Measurements from ENCODE around the gene SUPT3H. TPM values are rescaled to one million over a fixed set of nuclear protein-coding genes. Genes with fewer than 3 reads are reported as not detected.
A peak's percentile ranks its signal among the peaks of the same experiment; 100 is the strongest.

The SUPT3H gene
- total RNA-seq, 1 donor from 2014 or later, result 16.0 TPM

DNA sequence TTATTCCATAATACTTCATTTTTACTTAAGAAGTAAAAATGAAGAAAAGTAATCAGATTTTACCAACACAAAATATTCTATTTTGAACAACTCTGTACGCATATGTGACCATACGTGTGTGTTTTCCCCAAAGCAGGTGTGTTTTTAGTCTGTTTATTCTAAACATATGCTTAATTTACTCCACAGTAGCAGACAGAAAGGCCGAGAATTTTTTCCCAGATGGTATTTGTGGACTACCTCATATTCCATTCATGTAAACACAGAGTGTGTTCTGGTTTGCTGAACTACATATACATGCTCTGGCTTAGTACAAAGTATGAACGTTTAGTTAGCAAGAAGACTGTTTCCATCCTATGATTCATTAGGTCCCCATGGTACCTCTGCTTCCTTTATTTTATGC lies 282.9 kb downstream of the SUPT3H start:
- TF ChIP-seq, protein P1, sequence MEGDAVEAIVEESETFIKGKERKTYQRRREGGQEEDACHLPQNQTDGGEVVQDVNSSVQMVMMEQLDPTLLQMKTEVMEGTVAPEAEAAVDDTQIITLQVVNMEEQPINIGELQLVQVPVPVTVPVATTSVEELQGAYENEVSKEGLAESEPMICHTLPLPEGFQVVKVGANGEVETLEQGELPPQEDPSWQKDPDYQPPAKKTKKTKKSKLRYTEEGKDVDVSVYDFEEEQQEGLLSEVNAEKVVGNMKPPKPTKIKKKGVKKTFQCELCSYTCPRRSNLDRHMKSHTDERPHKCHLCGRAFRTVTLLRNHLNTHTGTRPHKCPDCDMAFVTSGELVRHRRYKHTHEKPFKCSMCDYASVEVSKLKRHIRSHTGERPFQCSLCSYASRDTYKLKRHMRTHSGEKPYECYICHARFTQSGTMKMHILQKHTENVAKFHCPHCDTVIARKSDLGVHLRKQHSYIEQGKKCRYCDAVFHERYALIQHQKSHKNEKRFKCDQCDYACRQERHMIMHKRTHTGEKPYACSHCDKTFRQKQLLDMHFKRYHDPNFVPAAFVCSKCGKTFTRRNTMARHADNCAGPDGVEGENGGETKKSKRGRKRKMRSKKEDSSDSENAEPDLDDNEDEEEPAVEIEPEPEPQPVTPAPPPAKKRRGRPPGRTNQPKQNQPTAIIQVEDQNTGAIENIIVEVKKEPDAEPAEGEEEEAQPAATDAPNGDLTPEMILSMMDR (IDR thresholded peaks at IDR 0.05; ENCODE audit: partially characterized antibody, unreplicated experiment), result no peak
- DNase-seq, result no peak
- peaks cover 5% of the 10 kb centered on the region for H3K4me1 Mint-ChIP-seq (ENCODE audit: low read depth, unreplicated experiment)
- peaks cover 2% of the 10 kb centered on the region for H3K27me3 Mint-ChIP-seq (ENCODE audit: unreplicated experiment)
- H3K4me3 Mint-ChIP-seq (ENCODE audit: unreplicated experiment), result no peak overlapping the region
- H3K9me3 Mint-ChIP-seq (ENCODE audit: unreplicated experiment), result no peaks in the 10 kb centered on the region
- H3K27ac Mint-ChIP-seq (ENCODE audit: unreplicated experiment), result no peak overlapping the region
- H3K36me3 Mint-ChIP-seq (ENCODE audit: unreplicated experiment), result no peaks in the 10 kb centered on the region

DNA sequence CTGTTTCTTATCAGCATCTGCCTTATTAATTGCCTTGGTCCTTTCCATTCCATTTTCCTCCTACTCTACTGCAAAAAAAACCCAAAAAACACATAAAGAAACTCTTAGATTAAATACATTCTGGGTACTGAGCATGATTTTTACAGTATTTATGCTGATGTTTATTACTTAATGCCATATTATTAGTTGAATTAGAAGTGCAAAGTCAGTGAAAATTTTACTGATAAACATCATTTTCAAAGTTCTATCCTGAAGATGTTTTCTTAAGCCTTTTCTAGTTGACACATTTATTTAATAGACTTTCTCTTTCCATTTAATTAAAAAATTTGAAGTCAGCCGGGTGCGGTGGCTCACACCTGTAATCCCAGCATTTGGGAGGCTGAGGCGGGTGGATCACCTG lies 285.6 kb downstream of the SUPT3H start:
- no peaks in the 10 kb centered on the region for H3K9me3 Mint-ChIP-seq (ENCODE audit: unreplicated experiment)
- no peak for DNase-seq
- TF ChIP-seq, protein P1 (IDR thresholded peaks at IDR 0.05; ENCODE audit: partially characterized antibody, unreplicated experiment), result no peak
- H3K4me3 Mint-ChIP-seq (ENCODE audit: unreplicated experiment), result no peak overlapping the region
- no peaks in the 10 kb centered on the region for H3K27me3 Mint-ChIP-seq (ENCODE audit: unreplicated experiment)
- H3K27ac Mint-ChIP-seq (ENCODE audit: unreplicated experiment), result no peak overlapping the region
- no peaks in the 10 kb centered on the region for H3K36me3 Mint-ChIP-seq (ENCODE audit: unreplicated experiment)
- H3K4me1 Mint-ChIP-seq (ENCODE audit: low read depth, unreplicated experiment), result peaks cover 5% of the 10 kb centered on the region

DNA sequence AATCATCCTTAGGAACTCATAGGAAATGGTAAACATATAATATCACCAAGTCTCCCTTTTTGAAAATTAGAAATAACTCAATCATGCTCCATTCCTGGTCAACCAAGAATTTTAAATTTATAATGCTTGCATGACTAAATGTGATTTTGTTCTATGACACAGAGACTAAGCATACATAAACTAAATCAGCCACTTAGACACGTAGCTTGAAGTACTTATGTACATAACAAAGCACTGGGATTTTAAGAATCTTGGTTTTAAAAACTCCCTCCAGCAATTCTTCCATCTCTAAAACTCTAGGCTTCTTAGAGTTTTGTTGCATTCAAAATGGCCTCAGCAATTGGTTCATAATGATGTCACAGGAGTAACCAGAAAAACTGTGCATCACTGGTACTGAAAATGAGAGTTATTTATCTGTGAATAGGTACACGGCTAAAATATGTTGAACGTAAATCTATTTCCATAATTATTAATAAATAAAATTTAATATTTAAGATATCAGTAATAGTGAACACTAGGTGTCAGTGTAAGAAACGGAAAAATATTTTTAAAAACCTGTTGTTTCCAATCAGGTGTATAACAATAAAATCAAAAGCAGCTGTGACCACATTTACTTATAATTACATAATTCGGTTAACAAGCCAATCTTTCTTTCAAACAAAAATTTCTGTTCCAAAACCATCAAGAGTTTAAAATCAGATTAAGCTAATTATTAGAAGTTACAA lies 291.2 kb downstream of the SUPT3H start:
- TF ChIP-seq, protein P1 (IDR thresholded peaks at IDR 0.05; ENCODE audit: partially characterized antibody, unreplicated experiment), result peak; percentile 13
- H3K27me3 Mint-ChIP-seq (ENCODE audit: unreplicated experiment), result no peaks in the 10 kb centered on the region
- H3K9me3 Mint-ChIP-seq (ENCODE audit: unreplicated experiment), result no peaks in the 10 kb centered on the region
- H3K27ac Mint-ChIP-seq (ENCODE audit: unreplicated experiment), result no peak overlapping the region
- no peaks in the 10 kb centered on the region for H3K4me1 Mint-ChIP-seq (ENCODE audit: low read depth, unreplicated experiment)
- no peak overlapping the region for H3K4me3 Mint-ChIP-seq (ENCODE audit: unreplicated experiment)
- H3K36me3 Mint-ChIP-seq (ENCODE audit: unreplicated experiment), result no peaks in the 10 kb centered on the region
- no peak for DNase-seq

DNA sequence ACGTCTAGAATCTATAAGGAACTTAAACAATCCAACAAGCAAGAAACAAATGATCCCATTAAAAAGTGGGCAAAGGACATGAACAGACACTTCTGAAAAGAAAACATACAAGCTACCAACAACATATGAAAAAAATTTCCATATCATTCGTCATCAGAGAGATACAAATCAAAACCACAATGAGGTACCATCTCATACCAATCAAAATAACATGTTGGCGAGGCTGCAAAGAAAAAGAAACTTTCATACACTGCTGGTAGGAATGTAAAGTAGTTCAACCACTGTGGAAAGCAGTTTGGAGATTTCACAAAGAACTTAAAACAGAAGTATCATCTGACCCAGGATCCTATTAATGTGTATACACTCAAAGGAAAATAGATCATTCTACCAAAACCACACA lies 293.5 kb downstream of the SUPT3H start:
- H3K36me3 Mint-ChIP-seq (ENCODE audit: unreplicated experiment), result no peaks in the 10 kb centered on the region
- DNase-seq, result no peak
- TF ChIP-seq, protein P1 (IDR thresholded peaks at IDR 0.05; ENCODE audit: partially characterized antibody, unreplicated experiment), result no peak
- no peak overlapping the region for H3K4me3 Mint-ChIP-seq (ENCODE audit: unreplicated experiment)
- no peaks in the 10 kb centered on the region for H3K4me1 Mint-ChIP-seq (ENCODE audit: low read depth, unreplicated experiment)
- H3K9me3 Mint-ChIP-seq (ENCODE audit: unreplicated experiment), result no peaks in the 10 kb centered on the region
- no peak overlapping the region for H3K27ac Mint-ChIP-seq (ENCODE audit: unreplicated experiment)
- no peaks in the 10 kb centered on the region for H3K27me3 Mint-ChIP-seq (ENCODE audit: unreplicated experiment)

DNA sequence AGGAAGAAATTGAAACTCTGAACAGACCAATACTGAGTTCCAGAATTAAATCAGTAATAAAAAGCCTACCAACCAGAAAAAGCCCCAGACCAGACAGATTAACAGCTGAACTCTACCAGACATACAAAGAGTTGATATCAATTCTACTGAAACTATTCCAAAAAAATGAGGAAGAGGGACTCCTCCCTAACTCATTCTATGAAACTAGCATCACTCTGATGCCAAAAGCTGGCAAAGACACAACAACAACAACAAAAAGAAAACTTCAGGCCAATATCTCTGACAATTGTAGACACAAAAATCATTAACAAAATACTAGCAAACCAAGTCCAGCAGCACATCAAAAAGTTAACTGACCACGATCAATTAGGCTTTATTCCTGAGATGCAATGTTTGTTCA lies 295.6 kb downstream of the SUPT3H start:
- H3K4me1 Mint-ChIP-seq (ENCODE audit: low read depth, unreplicated experiment), result no peaks in the 10 kb centered on the region

More for the DNA sequence above, 295.6 kb downstream of the SUPT3H start:
- peaks cover 3% of the 10 kb centered on the region for H3K27me3 Mint-ChIP-seq (ENCODE audit: unreplicated experiment)
- no peak for DNase-seq
- H3K36me3 Mint-ChIP-seq (ENCODE audit: unreplicated experiment), result peaks cover 5% of the 10 kb centered on the region
- TF ChIP-seq, protein P1 (IDR thresholded peaks at IDR 0.05; ENCODE audit: partially characterized antibody, unreplicated experiment), result no peak
- peaks cover 2% of the 10 kb centered on the region for H3K9me3 Mint-ChIP-seq (ENCODE audit: unreplicated experiment)
- no peak overlapping the region for H3K27ac Mint-ChIP-seq (ENCODE audit: unreplicated experiment)
- H3K4me3 Mint-ChIP-seq (ENCODE audit: unreplicated experiment), result no peak overlapping the region
